Raji (cell line): ENCODE results near the gene FOXJ1.

Source experiments
- POLR2A ChIP-seq: IDR thresholded peaks from 2 replicates; pipeline ENCODE4 v1.6.1; 2011; ENCODE audit warnings: low read depth, low read length, control low read depth; ENCODE audit not compliant: insufficient read depth

The FOXJ1 gene

GRCh38 chr17:76141212-76142038 lies at the start of gene FOXJ1:
Gene FOXJ1, minus strand, starts transcription at chr17:76141245. Its CDS starts 850 bp downstream, at chr17:76140395.
- no peak for TF ChIP-seq POLR2A

DNA sequence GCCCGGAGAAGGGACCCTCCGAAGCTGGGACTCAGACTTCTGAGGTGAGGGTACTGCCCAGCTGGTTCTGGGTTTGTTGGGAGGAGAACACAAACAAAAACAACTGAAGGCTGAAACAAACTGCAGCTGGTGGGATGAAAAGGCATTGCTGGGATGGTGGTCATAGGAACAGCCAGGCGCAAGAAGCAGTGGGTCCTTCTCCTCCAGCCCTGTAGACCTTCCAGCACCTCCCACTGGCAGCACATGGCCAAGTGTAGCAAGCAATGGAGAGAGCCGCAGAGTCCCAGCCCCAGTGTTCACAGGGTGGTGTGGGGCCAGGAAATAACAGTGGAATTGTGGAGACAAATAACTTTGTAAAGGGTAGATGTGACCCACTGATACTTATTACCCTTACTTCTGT lies 48.7 kb upstream of the FOXJ1 start:
- TF ChIP-seq POLR2A, result no peak

- no peak for TF ChIP-seq POLR2A
Observed at GRCh38 chr17:76189247-76189646, 48.2 kb upstream of the FOXJ1 start.

- TF ChIP-seq POLR2A, result no peak
Observed at GRCh38 chr17:76188213-76189016, 47.4 kb upstream of the FOXJ1 start.

DNA sequence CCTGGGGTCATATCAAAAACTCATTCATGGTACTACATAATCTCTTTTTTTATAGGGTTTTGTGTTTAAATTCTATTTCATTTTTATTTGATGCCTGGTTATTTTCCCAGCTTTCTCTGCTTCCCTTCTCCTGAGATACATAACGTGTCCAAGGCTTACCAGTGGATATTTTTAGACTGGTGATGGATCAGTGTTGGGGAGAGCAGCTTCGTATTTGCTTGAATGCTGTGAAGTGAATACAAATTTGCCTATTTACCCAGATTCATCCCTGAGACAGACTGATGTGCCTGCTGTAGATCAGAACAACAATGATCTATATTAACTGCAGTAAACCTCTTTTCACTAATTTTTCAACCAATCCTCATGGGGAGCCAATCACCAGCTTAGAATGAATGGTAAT lies 43.2 kb upstream of the FOXJ1 start:
- no peak for TF ChIP-seq POLR2A

- TF ChIP-seq POLR2A, result peak; percentile 22; the same call in 1 of the 2 replicates
Observed at GRCh38 chr17:76182016-76182764, 41.1 kb upstream of the FOXJ1 start.

DNA sequence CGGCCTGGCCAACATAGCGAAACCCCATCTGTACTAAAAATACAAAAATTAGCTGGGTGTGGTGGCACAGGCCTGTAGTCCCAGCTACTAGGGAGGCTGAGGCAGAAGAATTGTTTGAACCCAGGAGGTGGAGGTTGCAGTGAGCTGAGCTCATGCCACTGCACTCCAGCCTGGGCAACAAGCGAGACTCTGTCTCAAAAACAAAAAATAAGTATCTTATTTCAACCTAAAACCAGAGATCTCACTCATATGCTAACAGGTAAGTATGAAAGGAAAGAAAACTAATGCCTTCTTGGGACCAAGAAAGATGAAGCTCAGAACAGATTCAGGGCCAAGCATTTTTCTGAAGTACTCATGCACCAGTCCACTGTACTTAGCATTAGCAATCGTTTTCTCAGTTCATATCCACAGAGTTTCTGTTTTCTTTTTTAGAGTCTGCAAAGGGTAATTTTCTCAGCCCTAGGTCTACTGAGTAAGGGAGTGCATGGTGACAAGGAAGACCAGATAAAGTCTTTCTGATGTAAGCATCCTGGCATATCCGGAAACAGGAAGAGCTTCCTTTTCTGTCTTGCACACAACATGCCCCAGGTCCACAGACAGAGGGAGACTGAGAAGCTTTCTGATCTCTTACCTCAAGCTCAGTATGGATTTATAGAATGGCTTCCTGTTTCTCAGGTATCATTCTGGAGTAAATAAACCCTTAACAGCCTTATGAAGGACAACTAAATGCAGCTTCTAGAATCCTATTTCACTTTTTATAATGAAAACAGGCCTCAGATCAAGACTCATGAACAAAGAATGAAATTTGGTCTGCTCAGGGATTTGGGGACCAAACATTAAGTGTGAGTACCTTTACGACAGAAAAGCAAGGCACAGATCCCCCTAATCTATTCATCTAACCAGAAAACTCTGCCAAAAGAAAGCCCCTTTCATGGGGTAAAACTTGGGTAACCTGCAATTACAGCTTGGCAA lies 38.7 kb upstream of the FOXJ1 start:
- TF ChIP-seq POLR2A, result peak; percentile 25; the same call in 1 of the 2 replicates

GRCh38 chr17:76178124-76178523 lies 37.1 kb upstream of the FOXJ1 start:
- no peak for TF ChIP-seq POLR2A

DNA sequence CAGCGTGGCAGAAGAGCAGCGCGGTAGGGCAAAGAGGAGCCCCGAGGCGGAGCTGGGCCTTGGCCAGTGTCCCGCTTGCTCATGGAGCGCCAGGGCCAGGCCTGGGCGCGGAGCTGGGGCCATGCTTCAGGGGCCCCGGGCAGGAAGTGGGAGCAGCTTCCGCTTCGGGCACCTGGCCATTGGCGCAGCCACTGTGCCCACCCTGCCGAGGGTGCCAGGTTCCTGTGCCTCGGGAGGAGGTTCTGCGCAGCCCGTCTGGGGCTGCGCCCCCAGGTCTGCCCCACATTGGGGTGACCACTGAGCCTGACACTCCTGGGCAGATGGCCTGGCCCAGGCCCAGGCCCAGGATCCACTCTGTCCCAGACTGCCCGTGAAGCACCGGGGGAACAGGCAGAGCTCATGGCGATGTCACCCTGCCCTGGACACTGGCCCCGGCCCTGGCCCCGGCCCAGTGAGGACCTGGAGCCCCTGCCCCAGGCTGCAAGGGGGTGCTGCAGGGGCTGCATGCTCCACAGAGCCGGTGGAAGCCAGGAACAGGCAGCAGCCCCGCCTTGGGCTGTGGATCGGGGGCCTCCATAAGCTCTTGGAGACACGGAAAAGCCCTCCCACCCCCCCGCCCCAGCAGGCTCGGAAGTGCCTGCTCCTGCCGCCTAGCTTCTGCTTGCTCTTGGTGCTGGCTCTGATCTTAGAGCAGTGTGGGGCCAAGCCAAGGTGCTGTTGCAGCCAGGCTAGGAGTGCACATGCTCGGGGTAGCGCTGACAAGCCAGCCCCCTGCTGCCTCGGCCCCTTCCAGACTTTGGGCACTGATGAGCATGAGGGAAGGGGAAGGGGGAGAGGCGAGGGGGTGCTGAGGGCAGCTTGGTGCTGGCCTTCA lies 35.9 kb upstream of the FOXJ1 start:
- no peak for TF ChIP-seq POLR2A

- TF ChIP-seq POLR2A, result no peak
Observed at GRCh38 chr17:76174037-76174436, 33.0 kb upstream of the FOXJ1 start.

DNA sequence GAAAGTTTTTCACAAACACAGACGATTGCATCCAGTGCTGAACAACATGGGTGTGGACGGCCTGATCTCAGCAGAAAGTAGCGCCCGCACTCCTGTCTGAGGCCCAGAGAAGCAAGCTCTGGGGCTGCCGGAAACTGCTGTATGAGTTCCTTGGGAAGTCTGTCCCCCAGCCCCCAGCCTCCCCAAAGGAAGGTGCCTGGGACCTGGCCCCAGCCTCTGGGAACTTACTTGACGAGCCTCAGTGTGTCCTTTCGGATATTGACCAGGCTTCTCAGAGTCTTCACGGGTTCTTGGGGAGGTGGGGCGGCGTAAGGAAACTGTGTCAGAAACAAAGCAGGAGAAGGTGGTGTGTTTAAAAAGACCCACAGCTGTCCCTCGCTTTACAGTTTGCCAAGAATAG lies 32.4 kb upstream of the FOXJ1 start:
- no peak for TF ChIP-seq POLR2A

DNA sequence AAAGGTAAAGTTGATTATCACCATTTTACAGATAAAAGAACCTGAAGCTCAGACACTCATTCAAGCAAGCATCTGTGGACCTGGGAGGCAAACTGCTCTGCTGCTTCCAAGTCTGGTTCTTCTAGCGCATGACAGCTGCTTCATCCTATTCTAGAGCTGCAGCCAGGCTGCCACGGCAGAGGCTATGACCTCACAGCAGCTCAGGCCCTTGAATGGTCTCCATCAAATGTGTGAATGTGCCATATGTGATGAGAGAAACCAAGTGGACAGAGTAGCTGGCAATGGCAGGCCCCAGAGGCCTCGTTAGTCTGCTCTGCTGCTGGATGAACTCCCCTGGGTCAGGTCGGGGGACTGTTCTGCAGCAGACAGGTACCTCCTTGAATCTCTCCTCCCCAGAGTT lies 30.7 kb upstream of the FOXJ1 start:
- TF ChIP-seq POLR2A, result no peak

DNA sequence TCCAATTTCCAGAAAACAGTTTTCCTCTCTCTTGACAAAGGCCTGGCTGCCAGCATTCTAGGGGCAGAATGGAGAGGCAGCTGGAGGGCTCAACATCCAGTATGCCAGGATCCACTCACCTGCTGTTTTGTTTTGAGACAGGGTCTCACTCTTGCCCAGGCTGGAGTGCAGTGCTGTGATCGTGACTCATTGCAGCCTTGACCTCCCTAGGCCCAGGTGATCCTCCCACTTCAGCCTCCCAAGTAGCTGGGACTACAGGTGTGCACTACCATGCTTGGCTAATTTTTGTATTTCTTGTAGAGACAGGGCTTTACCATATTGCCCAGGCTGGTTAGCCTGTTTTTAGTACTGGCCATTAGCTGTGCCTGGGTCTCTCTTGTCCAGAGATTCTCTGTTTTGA lies 29.1 kb upstream of the FOXJ1 start:
- TF ChIP-seq POLR2A, result no peak
